Muscle layer of duodenum (tissue), 2 donors: Measurements from ENCODE around the gene CCDC86.
"Not testable (repeated sequence)": the region's sequence is repeated elsewhere in the genome, so short reads cannot be mapped to it uniquely, and the experiment has no call there.

Source experiments
- H3K27ac ChIP-seq: one replicate; pipeline ENCODE4 v1.7.0; 2013; ENCODE audit warnings: mild to moderate bottlenecking, low read length
- H3K27me3 ChIP-seq: one replicate; pipeline ENCODE4 v1.7.0; 2013; ENCODE audit warnings: low read depth, mild to moderate bottlenecking, control low read depth, low read length
- H3K36me3 ChIP-seq, 2 donors: one replicate each; pipeline ENCODE4 v1.7.0; 2013; ENCODE audit warnings: low read length in 2 of 2, control low read depth in 1 of 2, mild to moderate bottlenecking in 1 of 2; ENCODE audit not compliant: insufficient read depth in 2 of 2, control insufficient read depth in 1 of 2
- H3K4me1 ChIP-seq, 2 donors: one replicate each; pipeline ENCODE4 v1.7.0; 2013; ENCODE audit warnings: low read length in 2 of 2, mild to moderate bottlenecking in 2 of 2, control low read depth in 1 of 2, moderate library complexity in 1 of 2; ENCODE audit not compliant: insufficient read depth in 2 of 2, control insufficient read depth in 1 of 2
- H3K4me3 ChIP-seq, 2 donors: one replicate each; pipeline ENCODE4 v1.7.0; 2013; ENCODE audit warnings: low read length in 2 of 2, low read depth in 1 of 2, mild to moderate bottlenecking in 1 of 2
- H3K9me3 ChIP-seq, 2 donors: one replicate each; pipeline ENCODE4 v1.7.0; 2013; ENCODE audit warnings: low read length in 2 of 2, control low read depth in 1 of 2, mild to moderate bottlenecking in 1 of 2; ENCODE audit not compliant: control insufficient read depth in 1 of 2
- donor health status: healthy.

Gene CCDC86

DNA sequence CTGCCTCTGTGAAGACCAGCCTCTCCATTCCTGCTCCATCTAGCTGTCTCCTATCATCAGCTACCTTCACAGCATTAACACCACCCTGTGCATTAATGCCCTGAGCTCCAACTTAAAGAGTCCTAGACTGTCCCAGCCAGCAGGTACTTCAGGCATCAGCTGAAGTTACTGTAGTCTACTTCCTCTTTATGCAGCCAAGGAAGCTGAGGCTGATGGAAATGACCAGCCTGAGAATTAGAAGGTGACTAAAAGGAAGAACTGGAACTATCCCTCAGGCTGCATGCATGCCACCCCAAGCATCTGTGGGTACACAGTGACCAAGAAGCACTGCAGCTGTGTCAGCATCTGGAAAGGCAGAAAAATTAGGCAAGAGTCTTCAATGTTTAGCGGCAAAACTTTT is 28.6 kb upstream of the CCDC86 start:
- peaks cover 0 to 4% of the 10 kb centered on the region in 2 donors for H3K36me3 ChIP-seq
- no peak overlapping the region for H3K4me3 ChIP-seq
- no peaks in the 10 kb centered on the region for H3K27me3 ChIP-seq
- H3K4me1 ChIP-seq = no peaks in the 10 kb centered on the region
- H3K9me3 ChIP-seq = peaks cover 10 to 12% of the 10 kb centered on the region in 2 donors
- H3K27ac ChIP-seq = no peak overlapping the region

DNA sequence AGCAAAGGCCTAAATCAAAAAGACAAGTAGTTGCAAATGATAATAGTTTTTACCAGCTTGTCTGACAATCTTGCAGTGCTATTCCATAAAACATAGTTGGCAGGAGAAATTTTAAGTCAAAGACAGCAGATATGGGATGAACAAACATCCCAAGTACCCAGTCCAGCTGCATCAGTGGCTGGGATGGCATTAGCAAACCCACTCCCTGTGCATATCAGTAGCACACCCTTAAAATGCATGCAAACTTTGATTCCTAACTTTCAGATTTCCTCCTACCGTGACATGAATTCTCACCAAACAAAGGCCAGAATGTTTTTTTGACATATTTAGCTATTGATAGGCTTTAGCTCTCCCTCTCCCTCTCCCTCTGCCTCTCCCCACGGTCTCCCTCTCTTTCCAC is 27.8 kb upstream of the CCDC86 start:
- Histone ChIP-seq H3K4me1 (no peaks in the 10 kb centered on the region), H3K4me3 (no peak overlapping the region), H3K27me3 (no peaks in the 10 kb centered on the region), H3K9me3 (peaks cover 10 to 12% of the 10 kb centered on the region in 2 donors), H3K27ac (no peak overlapping the region), H3K36me3 (peaks cover 0 to 4% of the 10 kb centered on the region in 2 donors)

DNA sequence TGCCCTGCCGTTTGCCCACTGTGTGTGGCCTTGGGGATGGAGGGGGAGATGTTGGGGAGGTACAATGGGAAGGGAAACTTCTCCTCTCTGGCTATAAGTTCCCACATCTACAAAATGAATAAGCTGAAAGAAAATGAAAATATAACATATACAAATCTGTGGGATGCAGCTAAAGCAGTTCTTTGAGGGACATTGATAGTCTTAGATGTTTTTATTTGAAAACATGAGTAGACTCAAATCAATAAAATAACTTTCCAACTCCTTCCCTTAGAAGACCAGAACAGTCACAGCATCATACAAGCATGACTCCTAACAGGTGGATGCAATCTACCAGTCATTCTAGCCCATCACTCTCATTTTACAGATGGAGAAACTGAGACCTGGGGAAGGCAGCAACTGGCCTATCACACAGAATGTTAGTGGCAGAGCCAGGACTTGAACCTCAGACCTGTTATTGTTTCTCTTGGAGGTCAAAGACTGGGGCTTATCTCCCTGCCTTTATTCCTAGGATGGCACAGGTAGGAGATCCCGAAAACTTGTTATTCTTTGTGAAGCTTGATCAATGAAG is 25.2 kb upstream of the CCDC86 start:
- no peaks in the 10 kb centered on the region for H3K27me3 ChIP-seq
- H3K9me3 ChIP-seq = peaks cover 10 to 12% of the 10 kb centered on the region in 2 donors
- H3K4me1 ChIP-seq = no peaks in the 10 kb centered on the region
- peaks cover 0 to 4% of the 10 kb centered on the region in 2 donors for H3K36me3 ChIP-seq
- H3K4me3 ChIP-seq = peak overlapping the region in 1 of 2 donors; percentile 17
- H3K27ac ChIP-seq = no peak overlapping the region

DNA sequence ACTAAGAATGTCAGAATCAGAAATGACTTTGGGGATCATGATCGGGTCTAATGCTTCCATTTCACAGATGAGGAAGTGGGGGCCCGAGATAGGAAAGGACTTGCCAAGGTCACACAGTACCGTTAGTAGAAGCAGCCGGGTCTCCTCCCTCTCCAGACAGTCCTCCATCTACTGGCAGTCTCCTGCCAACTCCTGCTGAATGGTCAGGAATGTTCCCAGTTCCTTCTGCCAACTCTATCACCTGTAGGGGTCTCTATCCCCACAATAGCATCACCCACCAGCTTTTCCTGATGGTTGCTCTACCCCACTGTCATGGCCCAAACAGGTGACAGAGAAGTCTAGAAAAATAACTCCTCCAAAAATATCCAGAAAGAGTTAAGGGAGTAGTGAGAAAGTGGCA is 23.9 kb upstream of the CCDC86 start:
- no peaks in the 10 kb centered on the region for H3K27me3 ChIP-seq

DNA sequence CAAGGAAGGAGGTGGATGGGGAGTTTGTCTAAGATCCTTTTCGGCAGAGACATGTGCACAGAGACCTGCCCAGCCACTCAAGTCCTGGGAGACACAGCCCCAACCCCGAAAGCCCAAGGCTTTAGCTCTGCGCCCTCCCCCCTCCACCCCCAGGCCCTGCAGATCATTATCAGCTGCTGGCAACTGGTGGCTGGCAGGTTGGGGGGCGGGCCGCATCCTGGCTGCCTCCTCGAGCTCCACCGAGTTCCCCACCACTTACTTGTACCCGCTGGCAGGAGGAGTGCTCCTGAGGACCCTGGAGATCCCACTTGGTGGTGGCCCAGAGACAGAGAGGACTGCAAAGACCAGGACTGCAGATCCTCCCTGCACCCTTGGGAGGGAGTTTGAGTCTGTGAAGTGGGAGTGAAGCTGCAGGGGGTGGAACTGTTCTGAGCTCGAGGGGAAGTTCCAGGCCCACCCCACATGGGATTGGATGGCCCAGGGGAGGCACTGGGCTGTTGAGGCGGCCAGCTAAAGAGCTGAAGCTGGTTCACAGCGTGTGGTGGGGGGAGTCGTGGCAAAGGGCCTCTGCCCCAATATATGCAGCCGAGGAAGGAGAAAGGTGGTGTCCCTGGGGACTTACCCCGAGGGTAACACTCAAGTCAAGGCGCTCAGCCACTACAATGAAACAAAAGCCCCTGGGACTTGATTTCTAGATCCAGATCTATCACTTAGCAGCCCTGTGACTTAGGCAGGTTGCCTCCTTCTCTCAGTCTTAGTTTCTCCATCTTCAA is 19.9 kb upstream of the CCDC86 start:
- no peaks in the 10 kb centered on the region for H3K27me3 ChIP-seq
- H3K4me1 ChIP-seq = no peaks in the 10 kb centered on the region
- peaks cover 3 to 7% of the 10 kb centered on the region in 2 donors for H3K9me3 ChIP-seq
- H3K36me3 ChIP-seq = peaks cover 0 to 2% of the 10 kb centered on the region in 2 donors
- H3K27ac ChIP-seq = no peak overlapping the region
- no peak overlapping the region for H3K4me3 ChIP-seq

More for the DNA sequence above, 23.9 kb upstream of the CCDC86 start:
- Histone ChIP-seq H3K9me3 (peaks cover 10 to 12% of the 10 kb centered on the region in 2 donors), H3K4me1 (no peaks in the 10 kb centered on the region), H3K4me3 (no peak overlapping the region), H3K27ac (no peak overlapping the region), H3K36me3 (peaks cover 0 to 4% of the 10 kb centered on the region in 2 donors)

DNA sequence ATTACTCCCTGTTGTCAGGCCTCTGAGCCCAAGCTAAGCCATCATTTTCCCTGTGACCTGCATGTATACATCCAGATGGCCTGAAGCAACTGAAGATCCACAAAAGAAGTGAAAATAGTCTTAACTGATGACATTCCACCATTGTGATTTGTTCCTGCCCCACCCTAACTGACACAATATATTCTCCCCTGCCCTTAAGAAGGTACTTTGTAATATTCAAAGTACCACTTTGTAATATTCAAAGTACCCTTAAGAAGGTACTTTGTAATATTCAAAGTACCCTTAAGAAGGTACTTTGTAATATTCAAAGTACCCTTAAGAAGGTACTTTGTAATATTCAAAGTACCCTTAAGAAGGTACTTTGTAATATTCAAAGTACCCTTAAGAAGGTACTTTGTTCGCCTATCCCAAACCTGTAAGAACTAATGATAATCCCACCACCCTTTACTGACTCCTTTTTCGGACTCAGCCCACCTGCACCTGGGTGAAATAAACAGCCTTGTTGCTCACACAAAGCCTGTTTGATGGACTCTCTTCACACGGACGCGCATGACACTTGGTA is 18.1 kb upstream of the CCDC86 start:
- H3K27ac ChIP-seq, H3K9me3 ChIP-seq, H3K4me1 ChIP-seq, H3K27me3 ChIP-seq, H3K4me3 ChIP-seq, H3K36me3 ChIP-seq: not testable (repeated sequence)

DNA sequence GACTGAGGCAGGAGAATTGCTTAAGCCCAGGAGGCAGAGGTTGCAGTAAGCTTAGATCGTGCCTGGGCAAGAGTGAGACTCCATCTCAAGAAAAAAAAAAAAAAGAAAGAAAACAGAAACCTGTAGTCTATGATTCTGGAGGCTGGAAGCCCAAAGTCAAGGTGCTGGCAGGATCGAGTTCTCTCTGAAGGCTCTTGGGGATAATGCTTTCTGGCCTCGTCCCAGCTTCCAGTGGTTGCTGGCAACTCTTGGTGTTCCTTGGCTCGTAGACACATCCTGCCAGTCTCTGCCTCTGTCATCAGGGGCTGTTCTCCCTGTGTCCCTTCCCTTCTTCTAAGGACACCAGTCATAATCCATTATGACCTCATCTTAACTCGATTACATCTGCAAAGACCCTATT is 16.8 kb upstream of the CCDC86 start:
- Histone ChIP-seq H3K36me3 (no peaks in the 10 kb centered on the region), H3K27ac (no peak overlapping the region), H3K4me1 (no peaks in the 10 kb centered on the region), H3K4me3 (no peak overlapping the region), H3K9me3 (no peaks in the 10 kb centered on the region), H3K27me3 (no peaks in the 10 kb centered on the region)

DNA sequence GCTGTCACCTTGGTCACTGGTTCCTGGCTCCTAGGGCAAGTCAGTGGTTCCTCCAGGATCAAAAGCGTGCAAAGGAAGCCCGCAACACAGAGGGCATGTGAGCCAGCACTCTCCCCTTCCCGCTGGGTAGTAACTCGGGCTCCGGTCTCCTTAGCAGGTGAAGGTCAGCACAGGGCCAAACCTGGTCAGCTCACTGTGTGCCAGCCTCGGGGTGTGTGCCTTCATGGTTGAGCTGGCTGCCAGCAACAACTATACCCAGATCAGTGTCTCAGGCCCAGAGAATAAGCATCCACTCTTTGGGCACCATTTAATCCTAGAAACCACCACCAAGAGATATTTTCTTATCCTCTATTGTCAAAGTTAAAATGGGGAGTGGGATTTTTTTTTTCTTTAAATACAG is 16.1 kb upstream of the CCDC86 start:
- Histone ChIP-seq H3K4me3 (no peak overlapping the region), H3K4me1 (no peaks in the 10 kb centered on the region), H3K27ac (no peak overlapping the region), H3K27me3 (no peaks in the 10 kb centered on the region), H3K9me3 (no peaks in the 10 kb centered on the region), H3K36me3 (no peaks in the 10 kb centered on the region)

DNA sequence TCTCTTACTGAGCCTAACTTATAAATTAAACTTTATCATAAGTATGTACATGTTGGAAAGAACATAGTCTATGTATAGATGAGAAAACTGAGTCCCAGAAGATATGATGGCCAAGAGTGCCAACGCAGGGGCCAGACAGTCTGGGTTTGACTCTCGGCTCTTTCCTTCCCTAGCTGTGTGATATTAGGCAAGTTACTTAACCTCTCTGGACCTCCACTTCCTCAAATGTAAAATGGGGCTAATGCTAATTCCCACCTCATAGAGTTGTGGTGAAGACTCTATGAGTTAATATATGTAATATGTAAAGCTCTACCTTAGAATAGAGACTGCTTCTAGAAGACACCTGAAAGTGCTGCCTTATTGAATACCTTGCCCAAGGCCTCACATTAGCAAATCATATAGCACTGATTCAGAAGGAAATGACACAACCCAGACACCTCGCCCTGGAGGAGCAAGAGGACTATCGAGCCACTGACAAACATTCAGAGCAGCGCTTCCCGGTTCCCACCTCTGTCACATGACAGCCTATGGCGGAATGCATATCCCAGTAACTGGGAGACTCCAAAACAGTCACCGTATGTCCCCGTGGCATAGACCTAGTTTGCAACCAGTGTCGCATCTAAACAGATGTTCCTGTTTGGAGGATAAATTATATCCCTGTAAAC is 11.3 kb upstream of the CCDC86 start:
- no peak overlapping the region for H3K27ac ChIP-seq
- no peaks in the 10 kb centered on the region for H3K9me3 ChIP-seq
- H3K4me3 ChIP-seq = no peak overlapping the region
- no peaks in the 10 kb centered on the region for H3K27me3 ChIP-seq
- no peaks in the 10 kb centered on the region for H3K4me1 ChIP-seq
- no peaks in the 10 kb centered on the region for H3K36me3 ChIP-seq

DNA sequence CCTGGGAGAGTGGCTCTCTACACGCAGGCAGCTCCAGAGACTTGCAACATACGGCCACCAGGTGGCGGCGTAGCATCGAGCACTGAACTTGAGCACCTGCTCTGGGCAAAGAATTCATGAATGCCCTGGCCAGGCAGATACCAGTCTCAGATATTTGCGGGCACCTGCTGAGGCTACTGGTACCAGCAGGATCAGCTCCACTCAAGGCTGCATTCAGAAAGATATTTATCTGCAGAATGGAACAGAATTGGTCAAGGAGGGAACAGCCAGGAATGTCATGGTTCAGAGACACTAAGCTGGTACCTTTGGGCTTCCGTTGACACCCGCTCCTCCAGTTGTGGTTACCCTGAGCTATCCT is 10.8 kb upstream of the CCDC86 start:
- H3K4me3 ChIP-seq = no peak overlapping the region
- H3K4me1 ChIP-seq = no peaks in the 10 kb centered on the region
- H3K27me3 ChIP-seq = no peaks in the 10 kb centered on the region

DNA sequence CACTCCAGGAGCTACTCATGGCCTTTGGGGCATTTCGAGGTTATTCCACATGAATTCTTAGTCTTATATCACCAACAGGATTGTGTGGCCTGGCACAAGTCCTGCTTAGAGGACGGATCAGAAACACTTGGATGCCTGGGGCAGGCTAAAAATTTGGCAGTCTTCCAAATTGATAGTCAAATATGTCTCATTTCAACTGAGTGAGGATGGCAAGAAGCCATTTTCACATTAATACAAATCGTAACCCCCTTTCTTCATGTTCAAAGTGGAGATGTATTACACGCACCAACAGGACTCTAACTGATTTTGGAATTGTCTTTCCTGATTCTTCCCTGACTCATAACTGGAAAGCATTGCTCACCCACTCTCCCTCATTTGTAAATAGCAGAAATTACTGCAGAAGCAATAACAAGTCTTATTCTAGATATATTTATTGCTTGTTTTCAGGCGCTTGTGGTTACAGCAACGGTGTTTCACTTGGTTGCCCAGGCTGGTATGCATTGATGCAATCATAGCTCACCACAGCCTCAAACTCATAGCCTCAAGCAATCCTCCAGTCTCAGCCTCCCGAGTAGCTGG is 10.3 kb upstream of the CCDC86 start:
- Histone ChIP-seq H3K27me3 (no peaks in the 10 kb centered on the region), H3K36me3 (no peaks in the 10 kb centered on the region), H3K4me3 (no peak overlapping the region), H3K27ac (no peak overlapping the region), H3K9me3 (no peaks in the 10 kb centered on the region), H3K4me1 (no peaks in the 10 kb centered on the region)

More for the DNA sequence above, 10.8 kb upstream of the CCDC86 start:
- no peaks in the 10 kb centered on the region for H3K36me3 ChIP-seq
- H3K27ac ChIP-seq = no peak overlapping the region
- no peaks in the 10 kb centered on the region for H3K9me3 ChIP-seq
